ENCODE results near the gene DNAH7. TPM values are rescaled to one million over a fixed set of nuclear protein-coding genes. Genes with fewer than 3 reads are reported as not detected.

DNAH7 gene
- total RNA-seq, 6 experiments from 2014 or later: 0.12 to 0.35 (median 0.26) TPM

- 59% methylated on average over 5 of the region's 5 CpGs for WGBS (ENCODE audit: insufficient coverage, low coverage, low lambda C conversion rate, missing lambda C conversion rate)
- ATAC-seq (no peak), DNase-seq (no peak)
- Histone ChIP-seq H3K4me1 (no peaks in the 10 kb centered on the region), H3K9me3 (no peaks in the 10 kb centered on the region), H3K4me3 (no peak overlapping the region), H3K27ac (no peak overlapping the region), H3K36me3 (no peaks in the 10 kb centered on the region), H3K27me3 (no peaks in the 10 kb centered on the region)
- intact Hi-C loops (cut with DNase I): no loop called here
- TF ChIP-seq POLR2A (IDR thresholded peaks at IDR 0.05) (no peak), CTCF (IDR thresholded peaks at IDR 0.05) (no peak)
These were observed 206.8 kb downstream of the DNAH7 start for GRCh38 chr2:195861821-195862220.

- H3K4me3 ChIP-seq: no peak overlapping the region
- intact Hi-C loops (cut with DNase I): no loop called here
- TF ChIP-seq POLR2A (IDR thresholded peaks at IDR 0.05): no peak
- no peak for TF ChIP-seq CTCF (IDR thresholded peaks at IDR 0.05)
- H3K27me3 ChIP-seq: no peaks in the 10 kb centered on the region
- WGBS (ENCODE audit: insufficient coverage, low coverage, low lambda C conversion rate, missing lambda C conversion rate): 45% methylated on average over 2 of the region's 2 CpGs
- no peaks in the 10 kb centered on the region for H3K36me3 ChIP-seq
- DNase-seq (no peak), ATAC-seq (no peak)
- no peaks in the 10 kb centered on the region for H3K4me1 ChIP-seq
- H3K27ac ChIP-seq: no peak overlapping the region
- no peaks in the 10 kb centered on the region for H3K9me3 ChIP-seq
These were observed 209.1 kb downstream of the DNAH7 start for GRCh38 chr2:195859513-195859912.

DNA sequence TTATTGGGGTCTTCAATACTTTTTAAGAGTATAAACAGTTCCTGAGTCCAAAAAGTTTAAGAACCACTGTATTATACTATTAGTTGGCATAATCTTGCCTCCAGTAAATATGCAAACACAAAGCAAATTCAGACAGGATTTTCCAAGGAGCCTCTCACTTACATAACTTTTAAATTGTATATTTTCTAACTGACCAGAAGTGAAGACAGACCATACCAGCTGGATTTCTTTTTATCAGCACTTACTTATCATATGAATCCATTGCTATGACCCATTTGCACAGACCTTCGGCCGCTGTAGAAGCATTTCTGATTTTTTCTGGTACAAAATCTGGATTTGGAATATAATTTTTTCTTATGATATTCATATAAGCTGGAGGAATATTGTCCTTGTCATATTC, 211.5 kb downstream of the DNAH7 start:
- H3K27me3 ChIP-seq: no peaks in the 10 kb centered on the region
- H3K4me1 ChIP-seq: no peaks in the 10 kb centered on the region
- no peaks in the 10 kb centered on the region for H3K9me3 ChIP-seq
- no peak overlapping the region for H3K27ac ChIP-seq
- TF ChIP-seq CTCF (IDR thresholded peaks at IDR 0.05): no peak
- no peak for TF ChIP-seq POLR2A (IDR thresholded peaks at IDR 0.05)
- no peak for ATAC-seq
- no peak overlapping the region for H3K4me3 ChIP-seq
- WGBS (ENCODE audit: insufficient coverage, low coverage, low lambda C conversion rate, missing lambda C conversion rate): 100% methylated on average over 2 of the region's 2 CpGs
- no peak for DNase-seq
- H3K36me3 ChIP-seq: no peaks in the 10 kb centered on the region
- intact Hi-C loops (cut with DNase I): no loop called here

GRCh38 chr2:195850764-195851163, 217.9 kb downstream of the DNAH7 start:
- TF ChIP-seq POLR2A (IDR thresholded peaks at IDR 0.05): no peak
- no peak for TF ChIP-seq CTCF (IDR thresholded peaks at IDR 0.05)
- Histone ChIP-seq H3K4me3 (no peak overlapping the region), H3K27ac (no peak overlapping the region), H3K9me3 (no peaks in the 10 kb centered on the region), H3K27me3 (no peaks in the 10 kb centered on the region), H3K4me1 (no peaks in the 10 kb centered on the region), H3K36me3 (no peaks in the 10 kb centered on the region)
- DNase-seq: no peak
- intact Hi-C loops (cut with DNase I): no loop called here
- 40% methylated on average over 3 of the region's 3 CpGs for WGBS (ENCODE audit: insufficient coverage, low coverage, low lambda C conversion rate, missing lambda C conversion rate)
- no peak for ATAC-seq
